ENCODE data around the gene NFKBIL1. TPM values are rescaled to one million over a fixed set of nuclear protein-coding genes. Genes with fewer than 3 reads are reported as not detected.
A peak's percentile ranks its signal among the peaks of the same experiment; 100 is the strongest.

Gene NFKBIL1
- polyA plus RNA-seq, 2 of the 4 experiments (the other 2 are of a cell fraction), result 5.2 to 9.0 TPM

DNA sequence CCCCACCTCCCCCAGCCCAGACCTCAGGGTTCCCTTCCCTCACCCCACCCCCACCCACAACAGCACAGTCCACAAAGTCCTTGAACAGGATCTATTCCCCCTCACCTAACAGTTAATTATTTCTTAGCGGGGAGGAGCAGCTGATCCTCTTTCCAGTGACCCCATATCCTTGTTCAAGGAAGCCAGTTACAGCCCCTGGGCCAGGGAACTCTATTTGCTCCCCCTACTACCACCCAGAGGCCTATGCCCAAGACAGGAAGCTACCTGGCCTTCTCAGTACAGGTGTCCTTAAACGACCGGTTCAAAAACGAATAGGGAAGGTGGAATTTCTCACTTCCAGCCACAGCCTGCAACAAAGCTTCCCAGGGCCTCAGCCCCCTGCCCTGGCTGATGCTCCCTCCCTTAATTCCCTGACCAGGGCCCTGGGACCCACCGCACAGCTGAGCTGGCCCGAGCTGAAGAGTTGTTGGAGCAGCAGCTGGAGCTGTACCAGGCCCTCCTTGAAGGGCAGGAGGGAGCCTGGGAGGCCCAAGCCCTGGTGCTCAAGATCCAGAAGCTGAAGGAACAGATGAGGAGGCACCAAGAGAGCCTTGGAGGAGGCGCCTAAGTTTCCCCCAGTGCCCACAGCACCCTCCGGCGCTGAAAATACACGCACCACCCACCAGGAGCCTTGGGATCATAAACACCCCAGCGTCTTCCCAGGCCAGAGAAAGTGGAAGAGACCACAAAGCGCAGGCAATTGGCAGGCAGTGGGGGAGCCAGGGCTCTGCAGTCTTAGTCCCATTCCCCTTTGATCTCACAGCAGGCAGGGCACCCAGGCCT lies 17.9 kb upstream of the NFKBIL1 start:
- FAIRE-seq, result no peak
- CTCF ChIA-PET, result interaction anchor here (1.7 kb wide), 1 partner anchor 36 kb away, joined by 7 read pairs; no protein-coding TSS in a partner anchor

GRCh38 chr6:31530659-31531058 lies 16.7 kb upstream of the NFKBIL1 start:
- H3K9me3 ChIP-seq, result no peaks in the 10 kb centered on the region
- POLR2A ChIA-PET, result no interaction called here
- TF ChIP-seq JUN (IDR thresholded peaks at IDR 0.05), result no peak
- 74% methylated on average over 5 of the region's 6 CpGs for WGBS (ENCODE audit: missing lambda C conversion rate)
- no peak for DNase-seq (ENCODE audit: low read depth in 1 of 2, low spot score in 1 of 2)
- no peaks in the 10 kb centered on the region for H3K4me1 ChIP-seq
- ATAC-seq, result 0 out of 6 replicates have a peak, but pooled peaks of 1 of the 2 experiments have one; percentile 4
- CTCF ChIA-PET, result interaction anchor here (1.2 kb wide), 1 partner anchor 36 kb away, joined by 3 read pairs; no protein-coding TSS in a partner anchor
- H3K4me3 ChIP-seq, result no peak overlapping the region
- no peak overlapping the region for H3K4me2 ChIP-seq
- no peak overlapping the region for H3K27ac ChIP-seq
- FAIRE-seq, result no peak

More for the DNA sequence above, 17.9 kb upstream of the NFKBIL1 start:
- no peak overlapping the region for H3K4me3 ChIP-seq
- POLR2A ChIA-PET, result no interaction called here
- H3K9me3 ChIP-seq, result no peaks in the 10 kb centered on the region
- 0 out of 2 replicates have a peak, but pooled peaks have one; percentile 78 for TF ChIP-seq POLR2AphosphoS2 (conservative IDR thresholded peaks at IDR 0.05; ENCODE audit: low read length)
- TF ChIP-seq PHF8 (IDR thresholded peaks at IDR 0.05; ENCODE audit: borderline replicate concordance, low read depth), result no peak
- ATAC-seq (peak; percentile 5 to 16; a peak in 3 of 6 replicates), DNase-seq (ENCODE audit: low read depth in 1 of 2, low spot score in 1 of 2) (no peak)
- WGBS (ENCODE audit: missing lambda C conversion rate), result 78% methylated on average over 12 of the region's 12 CpGs
- H3K4me2 ChIP-seq, result no peak overlapping the region
- H3K4me1 ChIP-seq, result no peaks in the 10 kb centered on the region
- no peak overlapping the region for H3K27ac ChIP-seq

DNA sequence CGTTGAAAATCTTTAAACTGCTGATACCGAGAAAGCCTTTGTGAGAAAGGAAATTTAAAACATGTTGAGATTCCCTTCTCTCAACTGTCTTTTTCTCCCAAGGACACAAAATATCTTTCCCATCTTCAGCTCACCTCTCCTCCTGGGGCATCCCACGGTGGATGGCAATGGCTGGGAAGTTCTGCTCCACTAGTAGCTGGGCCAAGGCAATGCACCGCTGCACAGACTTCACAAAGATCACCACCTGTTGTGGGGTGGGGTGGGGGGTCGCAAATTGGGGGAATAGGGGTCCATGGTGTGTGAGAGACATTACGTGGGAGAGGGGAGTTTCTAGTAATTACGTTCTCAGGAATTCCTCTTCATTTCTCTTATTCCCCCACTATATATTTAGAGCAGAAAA lies 16.2 kb upstream of the NFKBIL1 start:
- ChIA-PET POLR2A (interaction anchor here (1.4 kb wide), 1 partner anchor 10 kb away, joined by 6 read pairs; the partner anchor contains the start of gene DDX39B), CTCF (interaction anchor here (0.8 to 1.6 kb wide), 6 partner anchors 10 to 134 kb away, joined by 3 to 6 read pairs (median 4); partner anchors contain the start of genes ATP6V1G2 and DDX39B)
- no peaks in the 10 kb centered on the region for H3K9me3 ChIP-seq
- 85% methylated on average over 7 of the region's 7 CpGs for WGBS (ENCODE audit: missing lambda C conversion rate)
- H3K27ac ChIP-seq, result no peak overlapping the region
- FAIRE-seq (no peak), DNase-seq (ENCODE audit: low read depth in 1 of 2, low spot score in 1 of 2) (no peak), ATAC-seq (no peak)
- no peak overlapping the region for H3K4me2 ChIP-seq
- no peak overlapping the region for H3K4me3 ChIP-seq
- no peak for TF ChIP-seq ELK1 (IDR thresholded peaks at IDR 0.05; ENCODE audit: low read depth, low read length)
- TF ChIP-seq CEBPB (IDR thresholded peaks at IDR 0.05), result no peak
- no peak for TF ChIP-seq POLR2AphosphoS2 (conservative IDR thresholded peaks at IDR 0.05; ENCODE audit: low read length)
- no peaks in the 10 kb centered on the region for H3K4me1 ChIP-seq

GRCh38 chr6:31531771-31532643 lies 15.4 kb upstream of the NFKBIL1 start:
- no peak overlapping the region for H3K27ac ChIP-seq
- POLR2A ChIA-PET, result interaction anchor here (1.4 kb wide), 1 partner anchor 9 kb away, joined by 6 read pairs; the partner anchor contains the start of gene DDX39B
- no peak overlapping the region for H3K4me3 ChIP-seq
- DNase-seq (ENCODE audit: low read depth in 1 of 2, low spot score in 1 of 2) (no peak), ATAC-seq (no peak), FAIRE-seq (no peak)
- no peak for TF ChIP-seq FOSB (CRISPR knock-in tag; IDR thresholded peaks at IDR 0.05)
- no peak for TF ChIP-seq KDM5A (IDR thresholded peaks at IDR 0.05)
- TF ChIP-seq HES2 (IDR thresholded peaks at IDR 0.05), result no peak
- no peak for TF ChIP-seq E2F6 (IDR thresholded peaks at IDR 0.05; ENCODE audit: borderline replicate concordance, low read depth)
- TF ChIP-seq, protein P1, sequence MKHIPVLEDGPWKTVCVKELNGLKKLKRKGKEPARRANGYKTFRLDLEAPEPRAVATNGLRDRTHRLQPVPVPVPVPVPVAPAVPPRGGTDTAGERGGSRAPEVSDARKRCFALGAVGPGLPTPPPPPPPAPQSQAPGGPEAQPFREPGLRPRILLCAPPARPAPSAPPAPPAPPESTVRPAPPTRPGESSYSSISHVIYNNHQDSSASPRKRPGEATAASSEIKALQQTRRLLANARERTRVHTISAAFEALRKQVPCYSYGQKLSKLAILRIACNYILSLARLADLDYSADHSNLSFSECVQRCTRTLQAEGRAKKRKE (CRISPR knock-in tag; IDR thresholded peaks at IDR 0.05; ENCODE audit: low read depth), result no peak
- 0 out of 2 replicates have a peak, but pooled peaks have one; percentile 1 for TF ChIP-seq POLR2AphosphoS2 (conservative IDR thresholded peaks at IDR 0.05; ENCODE audit: low read length)
- no peak for TF ChIP-seq POLR2A (IDR thresholded peaks at IDR 0.05; ENCODE audit: low read length)
- TF ChIP-seq HOXB13 (CRISPR knock-in tag; IDR thresholded peaks at IDR 0.05; ENCODE audit: low read depth), result no peak
- H3K9me3 ChIP-seq, result no peaks in the 10 kb centered on the region
- no peak overlapping the region for H3K4me2 ChIP-seq
- H3K4me1 ChIP-seq, result no peaks in the 10 kb centered on the region
- CTCF ChIA-PET, result interaction anchor here (0.5 to 1.6 kb wide), 7 partner anchors 10 to 373 kb away, joined by 3 to 6 read pairs (median 3); partner anchors contain the start of genes ATP6V1G2 and DDX39B
- 89% methylated on average over 9 of the region's 9 CpGs for WGBS (ENCODE audit: missing lambda C conversion rate)
